ENCODE results near the gene CENPP.

CENPP gene

DNA sequence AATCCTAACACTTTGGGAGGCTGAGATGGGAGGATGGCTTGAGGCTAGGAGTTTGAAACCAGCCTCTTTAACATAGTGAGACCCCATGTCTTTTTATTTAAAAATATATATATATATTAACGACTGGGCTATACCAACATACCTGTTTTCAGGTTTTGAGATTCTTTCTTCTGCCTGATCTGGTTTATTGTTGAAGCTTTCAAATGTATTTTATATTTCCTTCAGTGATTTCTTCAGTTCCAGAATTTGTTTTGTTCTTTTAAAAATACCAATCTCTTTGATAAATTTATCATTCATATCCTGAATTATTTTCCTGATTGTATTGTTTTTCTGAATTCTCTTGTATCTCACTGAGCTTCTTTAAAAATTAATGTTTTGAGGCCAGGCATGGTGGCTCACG, 47.4 kb downstream of the CENPP start:
- TF ChIP-seq, protein P1, sequence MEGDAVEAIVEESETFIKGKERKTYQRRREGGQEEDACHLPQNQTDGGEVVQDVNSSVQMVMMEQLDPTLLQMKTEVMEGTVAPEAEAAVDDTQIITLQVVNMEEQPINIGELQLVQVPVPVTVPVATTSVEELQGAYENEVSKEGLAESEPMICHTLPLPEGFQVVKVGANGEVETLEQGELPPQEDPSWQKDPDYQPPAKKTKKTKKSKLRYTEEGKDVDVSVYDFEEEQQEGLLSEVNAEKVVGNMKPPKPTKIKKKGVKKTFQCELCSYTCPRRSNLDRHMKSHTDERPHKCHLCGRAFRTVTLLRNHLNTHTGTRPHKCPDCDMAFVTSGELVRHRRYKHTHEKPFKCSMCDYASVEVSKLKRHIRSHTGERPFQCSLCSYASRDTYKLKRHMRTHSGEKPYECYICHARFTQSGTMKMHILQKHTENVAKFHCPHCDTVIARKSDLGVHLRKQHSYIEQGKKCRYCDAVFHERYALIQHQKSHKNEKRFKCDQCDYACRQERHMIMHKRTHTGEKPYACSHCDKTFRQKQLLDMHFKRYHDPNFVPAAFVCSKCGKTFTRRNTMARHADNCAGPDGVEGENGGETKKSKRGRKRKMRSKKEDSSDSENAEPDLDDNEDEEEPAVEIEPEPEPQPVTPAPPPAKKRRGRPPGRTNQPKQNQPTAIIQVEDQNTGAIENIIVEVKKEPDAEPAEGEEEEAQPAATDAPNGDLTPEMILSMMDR (IDR thresholded peaks at IDR 0.05): no peak
- H3K27ac ChIP-seq: no peak overlapping the region
- no peak overlapping the region for H3K4me3 ChIP-seq

DNA sequence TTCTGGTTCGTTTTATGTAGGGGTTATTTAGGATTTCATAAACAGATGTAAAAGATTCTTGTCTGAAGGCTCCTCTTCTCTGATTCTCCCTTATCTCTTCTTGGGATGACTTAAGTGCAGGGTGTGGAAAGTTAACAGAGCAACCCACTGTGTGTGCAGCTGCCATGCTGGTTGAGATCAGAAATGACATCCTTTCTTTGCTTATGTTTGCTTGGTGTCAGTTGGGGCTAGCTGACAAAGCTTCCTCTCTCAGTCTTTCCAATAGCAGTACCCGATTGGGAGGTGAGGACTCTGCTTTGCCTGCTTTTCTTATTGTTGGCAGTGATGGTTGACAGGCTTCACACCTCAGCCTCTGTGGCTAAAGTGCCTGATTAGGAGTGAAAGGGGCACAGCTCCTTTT, 52.1 kb downstream of the CENPP start:
- Histone ChIP-seq H3K27ac (no peak overlapping the region), H3K4me3 (no peak overlapping the region)
- no peak for DNase-seq (ENCODE audit: low spot score)
- TF ChIP-seq, protein P1 (IDR thresholded peaks at IDR 0.05): no peak

More for the DNA sequence above, 47.4 kb downstream of the CENPP start:
- DNase-seq (ENCODE audit: low spot score): no peak

GRCh38 chr9:92378865-92379560, 53.3 kb downstream of the CENPP start:
- H3K27ac ChIP-seq: no peak overlapping the region
- DNase-seq (ENCODE audit: low spot score): no peak
- H3K4me3 ChIP-seq: no peak overlapping the region
- TF ChIP-seq, protein P1 (IDR thresholded peaks at IDR 0.05): no peak

- H3K27ac ChIP-seq: no peak overlapping the region
- TF ChIP-seq, protein P1 (IDR thresholded peaks at IDR 0.05): no peak
- no peak overlapping the region for H3K4me3 ChIP-seq
- DNase-seq (ENCODE audit: low spot score): no peak
These were observed 54.9 kb downstream of the CENPP start for GRCh38 chr9:92380603-92381002.

- DNase-seq (ENCODE audit: low spot score): no peak
- Histone ChIP-seq H3K4me3 (no peak overlapping the region), H3K27ac (no peak overlapping the region)
- TF ChIP-seq, protein P1 (IDR thresholded peaks at IDR 0.05): no peak
These were observed 56.0 kb downstream of the CENPP start for GRCh38 chr9:92381775-92382174.

- Histone ChIP-seq H3K4me3 (no peak overlapping the region), H3K27ac (peak overlapping the region; percentile 67 to 79)
- TF ChIP-seq, protein P1 (IDR thresholded peaks at IDR 0.05): no peak
- DNase-seq (ENCODE audit: low spot score): no peak
These were observed 58.6 kb downstream of the CENPP start for GRCh38 chr9:92384375-92384774.

- TF ChIP-seq, protein P1 (IDR thresholded peaks at IDR 0.05): no peak
- H3K27ac ChIP-seq: peak overlapping the region; percentile 67 to 79
- DNase-seq (ENCODE audit: low spot score): no peak
- H3K4me3 ChIP-seq: no peak overlapping the region
These were observed 59.2 kb downstream of the CENPP start for GRCh38 chr9:92385001-92385400.

Data from coronary artery (tissue), 2 donors.